HEK293 (cell line): ENCODE results near the gene HOXC5.

ENCODE experiments used
- CTCF ChIA-PET: fragments of 350-600 bp; formaldehyde crosslinking; extraction: SDS; loops from one replicate; lab custom pipeline; 2021; ENCODE audit warnings: antibody characterized with exemption; lab: Yijun Ruan, JAX
- POLR2A ChIA-PET: fragments of 300-600 bp; formaldehyde crosslinking; extraction: SDS; loops from one replicate; lab custom pipeline; 2020; ENCODE audit warnings: antibody characterized with exemption, inconsistent platforms; lab: Yijun Ruan, JAX
- H3K27ac ChIP-seq: fragments of 200-500 bp; sonication (Bioruptor generic); 2 replicates; pipeline ENCODE4 v1.5.1; 2014; ENCODE audit warnings: low read depth, low read length, control low read depth, inconsistent platforms; ENCODE audit errors: extremely low read depth
- H3K36me3 ChIP-seq, 2 experiments: fragments of 200-500 bp in 1 of 2; sonication (Bioruptor generic) in 1 of 2; 1 replicate in 1 of 2; 2 replicates in 1 of 2; pipeline ENCODE4 v1.5.1; 2014 to 2017; ENCODE audit warnings: inconsistent platforms in 2 of 2, low read length in 2 of 2; ENCODE audit not compliant: control insufficient read depth in 2 of 2, insufficient read depth in 1 of 2
- H3K4me1 ChIP-seq: fragments of 200-500 bp; sonication (Bioruptor generic); 2 replicates; pipeline ENCODE4 v1.5.1; 2014; ENCODE audit warnings: mild to moderate bottlenecking, low read length, inconsistent platforms; ENCODE audit not compliant: control insufficient read depth, insufficient read depth
- H3K4me3 ChIP-seq: 2 replicates; pipeline ENCODE4 v1.5.1; 2011; ENCODE audit warnings: low read depth, mild to moderate bottlenecking, control low read depth, low read length, moderate library complexity
- H3K9me3 ChIP-seq: fragments of 200-500 bp; sonication (Bioruptor generic); 2 replicates; pipeline ENCODE4 v1.5.1; 2014; ENCODE audit warnings: low read depth, low read length, inconsistent platforms; ENCODE audit not compliant: control insufficient read depth, insufficient read depth
- FEZF1 ChIP-seq: fragments of 450-650 bp; formaldehyde crosslinking; IDR thresholded peaks from 2 replicates; pipeline ENCODE4 v1.5.1; 2016; ENCODE audit warnings: missing biosample characterization, missing genetic modification characterization
- IKZF3 ChIP-seq: fragments of 450-650 bp; IDR thresholded peaks from 2 replicates; pipeline ENCODE4 v1.5.0; 2018; ENCODE audit warnings: missing biosample characterization, mild to moderate bottlenecking, missing genetic modification characterization, moderate library complexity
- KLF10 ChIP-seq: fragments of 450-650 bp; IDR thresholded peaks from 2 replicates; pipeline ENCODE4 v1.5.1; 2018; ENCODE audit warnings: missing biosample characterization, mild to moderate bottlenecking, missing genetic modification characterization
- ZNF121 ChIP-seq: fragments of 450-650 bp; formaldehyde crosslinking; IDR thresholded peaks from 2 replicates; pipeline ENCODE4 v1.5.1; 2016; ENCODE audit warnings: missing biosample characterization, missing genetic modification characterization
- ZNF341 ChIP-seq: fragments of 450-650 bp; formaldehyde crosslinking; IDR thresholded peaks from 2 replicates; pipeline ENCODE4; 2016; ENCODE audit warnings: low read depth, missing biosample characterization, missing genetic modification characterization
- ZNF596 ChIP-seq: fragments of 450-650 bp; IDR thresholded peaks from 2 replicates; pipeline ENCODE4 v1.5.0; 2018; ENCODE audit warnings: missing biosample characterization, mild to moderate bottlenecking, missing genetic modification characterization, moderate library complexity
- ZNF600 ChIP-seq: fragments of 450-650 bp; formaldehyde crosslinking; IDR thresholded peaks from 2 replicates; pipeline ENCODE4 v1.5.1; 2016; ENCODE audit warnings: missing biosample characterization, missing genetic modification characterization
- ZXDB ChIP-seq: fragments of 450-650 bp; formaldehyde crosslinking; IDR thresholded peaks from 2 replicates; pipeline ENCODE4 v1.5.1; 2016; ENCODE audit warnings: missing biosample characterization, missing genetic modification characterization
- TF ChIP-seq, protein P1 (sequence below): fragments of 450-650 bp; formaldehyde crosslinking; IDR thresholded peaks from 2 replicates; pipeline ENCODE4 v1.5.1; 2016; ENCODE audit warnings: missing biosample characterization, missing genetic modification characterization
- TF ChIP-seq, protein P2 (sequence below): fragments of 450-650 bp; formaldehyde crosslinking; IDR thresholded peaks from 2 replicates; pipeline ENCODE4 v1.5.1; 2016; ENCODE audit warnings: missing biosample characterization, missing genetic modification characterization, borderline replicate concordance
- TF ChIP-seq, protein P3 (sequence below): fragments of 450-650 bp; formaldehyde crosslinking; IDR thresholded peaks from 2 replicates; pipeline ENCODE4 v1.5.1; 2017; ENCODE audit warnings: missing biosample characterization, missing genetic modification characterization
- TF ChIP-seq, protein P4 (sequence below): fragments of 450-650 bp; formaldehyde crosslinking; IDR thresholded peaks from 2 replicates; pipeline ENCODE4 v1.5.1; 2016; ENCODE audit warnings: missing biosample characterization, missing genetic modification characterization

HOXC5 gene

DNA sequence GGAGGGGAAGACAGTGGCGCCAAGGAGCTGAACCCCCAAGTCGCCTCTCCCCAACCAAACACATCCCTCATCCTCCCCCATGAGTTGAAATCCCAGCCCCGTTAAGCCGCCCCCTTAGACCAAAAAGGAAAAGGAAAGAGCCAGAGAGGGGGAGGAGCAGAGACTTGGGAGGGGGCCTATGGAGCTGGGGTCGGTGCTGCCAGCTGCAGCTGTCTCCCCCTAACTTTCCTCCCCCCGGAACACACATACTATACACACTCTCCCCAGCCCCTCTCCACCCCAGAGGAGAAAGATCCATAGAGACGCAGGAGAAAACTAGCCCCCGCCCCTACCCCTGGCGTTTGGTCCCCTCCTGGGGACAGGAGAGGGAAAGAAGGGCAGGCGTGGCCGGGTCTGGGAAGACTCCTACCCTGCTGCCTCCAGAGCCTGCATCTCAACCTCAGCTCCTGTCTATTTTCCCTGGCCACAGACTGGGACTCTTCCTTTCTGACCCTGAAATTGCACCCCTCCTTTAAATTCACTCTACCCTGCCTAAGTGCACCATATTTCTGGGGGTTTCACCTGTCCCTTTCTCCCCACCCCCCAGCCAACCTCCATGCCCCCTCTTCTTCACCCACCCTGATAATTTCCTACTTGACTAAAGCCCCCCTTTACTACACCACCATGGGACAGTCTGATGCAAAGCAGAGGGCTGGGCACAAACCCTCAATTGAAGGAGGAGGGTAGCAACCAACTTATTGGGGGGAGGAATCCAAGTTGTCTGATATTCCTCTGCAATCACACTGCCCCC is 34.5 kb upstream of the HOXC5 start (continued):
- TF ChIP-seq ZNF600 (tag by site-specific recombination) (peak; percentile 98), ZXDB (tag by site-specific recombination) (peak; percentile 34; the same call in 1 of the 2 replicates), ZNF341 (tag by site-specific recombination) (peak; percentile 17; the same call in 1 of the 2 replicates)
- TF ChIP-seq, protein P1, sequence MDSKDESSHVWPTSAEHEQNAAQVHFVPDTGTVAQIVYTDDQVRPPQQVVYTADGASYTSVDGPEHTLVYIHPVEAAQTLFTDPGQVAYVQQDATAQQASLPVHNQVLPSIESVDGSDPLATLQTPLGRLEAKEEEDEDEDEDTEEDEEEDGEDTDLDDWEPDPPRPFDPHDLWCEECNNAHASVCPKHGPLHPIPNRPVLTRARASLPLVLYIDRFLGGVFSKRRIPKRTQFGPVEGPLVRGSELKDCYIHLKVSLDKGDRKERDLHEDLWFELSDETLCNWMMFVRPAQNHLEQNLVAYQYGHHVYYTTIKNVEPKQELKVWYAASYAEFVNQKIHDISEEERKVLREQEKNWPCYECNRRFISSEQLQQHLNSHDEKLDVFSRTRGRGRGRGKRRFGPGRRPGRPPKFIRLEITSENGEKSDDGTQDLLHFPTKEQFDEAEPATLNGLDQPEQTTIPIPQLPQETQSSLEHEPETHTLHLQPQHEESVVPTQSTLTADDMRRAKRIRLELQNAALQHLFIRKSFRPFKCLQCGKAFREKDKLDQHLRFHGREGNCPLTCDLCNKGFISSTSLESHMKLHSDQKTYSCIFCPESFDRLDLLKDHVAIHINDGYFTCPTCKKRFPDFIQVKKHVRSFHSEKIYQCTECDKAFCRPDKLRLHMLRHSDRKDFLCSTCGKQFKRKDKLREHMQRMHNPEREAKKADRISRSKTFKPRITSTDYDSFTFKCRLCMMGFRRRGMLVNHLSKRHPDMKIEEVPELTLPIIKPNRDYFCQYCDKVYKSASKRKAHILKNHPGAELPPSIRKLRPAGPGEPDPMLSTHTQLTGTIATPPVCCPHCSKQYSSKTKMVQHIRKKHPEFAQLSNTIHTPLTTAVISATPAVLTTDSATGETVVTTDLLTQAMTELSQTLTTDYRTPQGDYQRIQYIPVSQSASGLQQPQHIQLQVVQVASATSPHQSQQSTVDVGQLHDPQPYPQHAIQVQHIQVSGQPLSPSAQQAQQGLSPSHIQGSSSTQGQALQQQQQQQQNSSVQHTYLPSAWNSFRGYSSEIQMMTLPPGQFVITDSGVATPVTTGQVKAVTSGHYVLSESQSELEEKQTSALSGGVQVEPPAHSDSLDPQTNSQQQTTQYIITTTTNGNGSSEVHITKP (tag by site-specific recombination) = peak; percentile 99

DNA sequence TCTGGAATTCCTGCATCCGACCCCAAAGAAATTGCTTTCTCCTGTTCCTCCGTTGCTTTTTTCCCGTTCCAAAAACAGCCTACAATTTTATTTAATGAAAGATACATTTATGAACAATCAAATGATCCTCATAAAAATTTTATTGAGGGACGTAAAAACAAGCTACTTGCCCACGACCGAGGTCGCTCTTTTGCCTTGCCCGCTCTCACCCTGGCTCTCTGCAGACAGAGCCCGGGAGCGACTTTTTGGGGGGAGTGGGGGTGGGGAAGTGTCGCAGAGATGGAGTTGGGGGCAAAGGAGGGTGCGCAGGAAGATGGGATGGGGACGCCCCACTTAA is 34.0 kb upstream of the HOXC5 start:
- POLR2A ChIA-PET = interaction anchor here (1.4 to 3.7 kb wide), 4 partner anchors 13 to 208 kb away, joined by 3 to 34 read pairs (median 12); partner anchors contain the start of genes HOXC10 and SMUG1
- H3K9me3 ChIP-seq = no peaks in the 10 kb centered on the region
- 0 out of 2 replicates have a peak, but pooled peaks have one; percentile 10 for TF ChIP-seq KLF10 (tag by site-specific recombination)
- no peak for TF ChIP-seq ZNF121 (tag by site-specific recombination)
- peak; percentile 19; the same call in 1 of the 2 replicates for TF ChIP-seq IKZF3 (tag by site-specific recombination)
- TF ChIP-seq, protein P2, sequence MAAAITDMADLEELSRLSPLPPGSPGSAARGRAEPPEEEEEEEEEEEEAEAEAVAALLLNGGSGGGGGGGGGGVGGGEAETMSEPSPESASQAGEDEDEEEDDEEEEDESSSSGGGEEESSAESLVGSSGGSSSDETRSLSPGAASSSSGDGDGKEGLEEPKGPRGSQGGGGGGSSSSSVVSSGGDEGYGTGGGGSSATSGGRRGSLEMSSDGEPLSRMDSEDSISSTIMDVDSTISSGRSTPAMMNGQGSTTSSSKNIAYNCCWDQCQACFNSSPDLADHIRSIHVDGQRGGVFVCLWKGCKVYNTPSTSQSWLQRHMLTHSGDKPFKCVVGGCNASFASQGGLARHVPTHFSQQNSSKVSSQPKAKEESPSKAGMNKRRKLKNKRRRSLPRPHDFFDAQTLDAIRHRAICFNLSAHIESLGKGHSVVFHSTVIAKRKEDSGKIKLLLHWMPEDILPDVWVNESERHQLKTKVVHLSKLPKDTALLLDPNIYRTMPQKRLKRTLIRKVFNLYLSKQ (tag by site-specific recombination) = no peak
- TF ChIP-seq, protein P3, sequence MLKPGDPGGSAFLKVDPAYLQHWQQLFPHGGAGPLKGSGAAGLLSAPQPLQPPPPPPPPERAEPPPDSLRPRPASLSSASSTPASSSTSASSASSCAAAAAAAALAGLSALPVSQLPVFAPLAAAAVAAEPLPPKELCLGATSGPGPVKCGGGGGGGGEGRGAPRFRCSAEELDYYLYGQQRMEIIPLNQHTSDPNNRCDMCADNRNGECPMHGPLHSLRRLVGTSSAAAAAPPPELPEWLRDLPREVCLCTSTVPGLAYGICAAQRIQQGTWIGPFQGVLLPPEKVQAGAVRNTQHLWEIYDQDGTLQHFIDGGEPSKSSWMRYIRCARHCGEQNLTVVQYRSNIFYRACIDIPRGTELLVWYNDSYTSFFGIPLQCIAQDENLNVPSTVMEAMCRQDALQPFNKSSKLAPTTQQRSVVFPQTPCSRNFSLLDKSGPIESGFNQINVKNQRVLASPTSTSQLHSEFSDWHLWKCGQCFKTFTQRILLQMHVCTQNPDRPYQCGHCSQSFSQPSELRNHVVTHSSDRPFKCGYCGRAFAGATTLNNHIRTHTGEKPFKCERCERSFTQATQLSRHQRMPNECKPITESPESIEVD (tag by site-specific recombination) = peak; percentile 87
- peak; percentile 78 for TF ChIP-seq FEZF1 (tag by site-specific recombination)
- TF ChIP-seq ZNF596 (tag by site-specific recombination) = peak; percentile 68; the same call in 1 of the 2 replicates
- TF ChIP-seq, protein P4, sequence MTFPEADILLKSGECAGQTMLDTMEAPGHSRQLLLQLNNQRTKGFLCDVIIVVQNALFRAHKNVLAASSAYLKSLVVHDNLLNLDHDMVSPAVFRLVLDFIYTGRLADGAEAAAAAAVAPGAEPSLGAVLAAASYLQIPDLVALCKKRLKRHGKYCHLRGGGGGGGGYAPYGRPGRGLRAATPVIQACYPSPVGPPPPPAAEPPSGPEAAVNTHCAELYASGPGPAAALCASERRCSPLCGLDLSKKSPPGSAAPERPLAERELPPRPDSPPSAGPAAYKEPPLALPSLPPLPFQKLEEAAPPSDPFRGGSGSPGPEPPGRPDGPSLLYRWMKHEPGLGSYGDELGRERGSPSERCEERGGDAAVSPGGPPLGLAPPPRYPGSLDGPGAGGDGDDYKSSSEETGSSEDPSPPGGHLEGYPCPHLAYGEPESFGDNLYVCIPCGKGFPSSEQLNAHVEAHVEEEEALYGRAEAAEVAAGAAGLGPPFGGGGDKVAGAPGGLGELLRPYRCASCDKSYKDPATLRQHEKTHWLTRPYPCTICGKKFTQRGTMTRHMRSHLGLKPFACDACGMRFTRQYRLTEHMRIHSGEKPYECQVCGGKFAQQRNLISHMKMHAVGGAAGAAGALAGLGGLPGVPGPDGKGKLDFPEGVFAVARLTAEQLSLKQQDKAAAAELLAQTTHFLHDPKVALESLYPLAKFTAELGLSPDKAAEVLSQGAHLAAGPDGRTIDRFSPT = peak; percentile 54; the same call in 1 of the 2 replicates
- peak; percentile 9; the same call in 1 of the 2 replicates for TF ChIP-seq ZNF341 (tag by site-specific recombination)
- peaks cover 41% of the 10 kb centered on the region for H3K4me1 ChIP-seq
- peaks cover 8 to 12% of the 10 kb centered on the region in 2 experiments; a peak in 2 of 3 replicates for H3K36me3 ChIP-seq
- CTCF ChIA-PET = interaction anchor here (0.6 to 6.7 kb wide), 12 partner anchors 10 to 769 kb away, joined by 3 to 49 read pairs (median 3); partner anchors contain the start of genes HOXC10 and HOXC8
- peak overlapping the region; percentile 47 for H3K27ac ChIP-seq
- peak overlapping the region; percentile 94 for H3K4me3 ChIP-seq
